NCI-H146 (cell line): ENCODE results near the gene RTRAF.

Experiments
- DNase-seq: peaks from one replicate; lab custom pipeline; 2025; lab: John Stamatoyannopoulos, UW

RTRAF gene

GRCh38 chr14:51993285-51993920, 4.1 kb downstream of the RTRAF start:
- no peak for DNase-seq

GRCh38 chr14:51996148-51996746, 6.9 kb downstream of the RTRAF start:
- DNase-seq = no peak

- no peak for DNase-seq
Measured at GRCh38 chr14:51998348-51998747, 9.0 kb downstream of the RTRAF start.

GRCh38 chr14:51999084-51999483, 9.7 kb downstream of the RTRAF start:
- DNase-seq = no peak

- DNase-seq = no peak
Measured at GRCh38 chr14:52000019-52000582, 10.8 kb downstream of the RTRAF start.

GRCh38 chr14:52000696-52001095, 11.3 kb downstream of the RTRAF start:
- no peak for DNase-seq

GRCh38 chr14:52002542-52002941, 13.2 kb downstream of the RTRAF start:
- no peak for DNase-seq

GRCh38 chr14:52003324-52003723, 14.0 kb downstream of the RTRAF start:
- DNase-seq = no peak

GRCh38 chr14:52005625-52006024, 16.3 kb downstream of the RTRAF start:
- DNase-seq = no peak

GRCh38 chr14:52006361-52006760, 17.0 kb downstream of the RTRAF start:
- DNase-seq = no peak

GRCh38 chr14:52007211-52007610, 17.9 kb downstream of the RTRAF start:
- DNase-seq = no peak

- DNase-seq = no peak
Measured at GRCh38 chr14:52007637-52008036, 18.3 kb downstream of the RTRAF start.

- no peak for DNase-seq
Measured at GRCh38 chr14:52008136-52008535, 18.8 kb downstream of the RTRAF start.

GRCh38 chr14:52010173-52010693, 20.9 kb downstream of the RTRAF start:
- no peak for DNase-seq

GRCh38 chr14:52011523-52011922, 22.2 kb downstream of the RTRAF start:
- no peak for DNase-seq

- DNase-seq = no peak
Measured at GRCh38 chr14:52012635-52013034, 23.3 kb downstream of the RTRAF start.

GRCh38 chr14:52013984-52014600, 24.7 kb downstream of the RTRAF start:
- no peak for DNase-seq

- DNase-seq = no peak
Measured at GRCh38 chr14:52014601-52015267, 25.4 kb downstream of the RTRAF start.

GRCh38 chr14:52015411-52016030, 26.2 kb downstream of the RTRAF start:
- DNase-seq = peak; percentile 13

GRCh38 chr14:52018252-52018651, 28.9 kb downstream of the RTRAF start:
- no peak for DNase-seq

GRCh38 chr14:52018970-52019369, 29.6 kb downstream of the RTRAF start:
- DNase-seq = no peak

- no peak for DNase-seq
Measured at GRCh38 chr14:52020161-52020714, 30.9 kb downstream of the RTRAF start.
